Measurements from ENCODE around the gene MX1. TPM values are rescaled to one million over a fixed set of nuclear protein-coding genes. Genes with fewer than 3 reads are reported as not detected.

The MX1 gene
- polyA plus RNA-seq (ENCODE audit: insufficient read length in 12 of 12) = 1 to 10 TPM in 10 of 12 donors, not detected in 2; 2.3 to 7.3 (median 3.7) TPM
- long read RNA-seq, donor 1, partial matches to known transcripts = 0 of 1 reads
- long read RNA-seq, donor 1, other reads (novel, unspliced or antisense) = 0 of 1 reads
- long read RNA-seq, donor 2 = 0 reads
- long read RNA-seq, donor 3 = 0 reads
- long read RNA-seq, donor 4 = 0 reads
- long read RNA-seq, donor 5, partial matches to known transcripts = 0 of 1 reads
- long read RNA-seq, donor 5, other reads (novel, unspliced or antisense) = 0 of 1 reads
- long read RNA-seq, donor 6 = 0 reads
- long read RNA-seq, donor 7 = 0 reads
- long read RNA-seq, donor 8 = 0 reads
- long read RNA-seq, donor 9 = 0 reads
- long read RNA-seq, donor 10 = 0 reads
- long read RNA-seq, donor 11 = 0 reads

- peak; percentile 61 for DNase-seq
Observed at GRCh38 chr21:41425954-41426675, at the start of gene MX1. Gene MX1, plus strand, starts transcription at chr21:41426239. Its CDS starts 5,832 bp downstream, at chr21:41432071.

- no peak for DNase-seq
Observed at GRCh38 chr21:41377715-41378114, 48.3 kb upstream of the MX1 start.

GRCh38 chr21:41378849-41379248, 47.2 kb upstream of the MX1 start:
- DNase-seq = no peak

- no peak for DNase-seq
Observed at GRCh38 chr21:41379901-41380300, 46.1 kb upstream of the MX1 start.

GRCh38 chr21:41381731-41382130, 44.3 kb upstream of the MX1 start:
- no peak for DNase-seq

GRCh38 chr21:41387042-41387819, 38.8 kb upstream of the MX1 start:
- no peak for DNase-seq

GRCh38 chr21:41387824-41388223, 38.2 kb upstream of the MX1 start:
- no peak for DNase-seq

GRCh38 chr21:41388259-41388658, 37.8 kb upstream of the MX1 start:
- DNase-seq = no peak

- DNase-seq = no peak
Observed at GRCh38 chr21:41390043-41390639, 35.9 kb upstream of the MX1 start.

- DNase-seq = no peak
Observed at GRCh38 chr21:41393876-41394465, 32.1 kb upstream of the MX1 start.

- no peak for DNase-seq
Observed at GRCh38 chr21:41396558-41397075, 29.4 kb upstream of the MX1 start.

GRCh38 chr21:41397471-41397891, 28.6 kb upstream of the MX1 start:
- DNase-seq = no peak

- DNase-seq = no peak
Observed at GRCh38 chr21:41398251-41398650, 27.8 kb upstream of the MX1 start.

GRCh38 chr21:41398831-41399230, 27.2 kb upstream of the MX1 start:
- DNase-seq = no peak

- no peak for DNase-seq
Observed at GRCh38 chr21:41399246-41399800, 26.7 kb upstream of the MX1 start.

GRCh38 chr21:41402231-41402630, 23.8 kb upstream of the MX1 start:
- no peak for DNase-seq

- DNase-seq = no peak
Observed at GRCh38 chr21:41402796-41403195, 23.2 kb upstream of the MX1 start.

GRCh38 chr21:41403331-41403730, 22.7 kb upstream of the MX1 start:
- DNase-seq = no peak

GRCh38 chr21:41403966-41404365, 22.1 kb upstream of the MX1 start:
- no peak for DNase-seq

- no peak for DNase-seq
Observed at GRCh38 chr21:41405321-41405720, 20.7 kb upstream of the MX1 start.

GRCh38 chr21:41406340-41406739, 19.7 kb upstream of the MX1 start:
- no peak for DNase-seq

Measured in muscle of arm (tissue), 14 donors.